ENCODE results near the gene KCNK5. TPM values are rescaled to one million over a fixed set of nuclear protein-coding genes. Genes with fewer than 3 reads are reported as not detected.

The KCNK5 gene
- total RNA-seq, 4 donors from 2014 or later: 6.2 to 9.2 (median 7.4) TPM

DNA sequence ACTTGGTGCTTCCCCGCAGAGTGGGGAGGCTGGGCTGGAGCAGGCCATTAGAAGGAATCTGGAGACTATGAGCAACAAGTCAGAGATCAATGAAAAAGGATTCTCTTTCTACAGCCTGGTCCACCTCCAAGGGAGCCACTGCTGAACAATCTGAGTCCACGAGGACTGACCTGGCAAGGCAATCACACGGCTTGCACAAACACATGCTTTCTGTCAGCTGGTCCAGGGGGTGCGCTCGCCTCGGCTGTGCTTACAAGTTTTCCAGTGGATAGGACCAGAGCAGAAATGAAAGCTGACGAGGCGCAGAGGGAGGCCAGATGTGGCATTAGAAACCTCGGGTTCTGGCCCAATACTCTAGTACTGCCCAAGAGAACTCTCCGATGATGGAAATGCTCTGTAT, 18.1 kb downstream of the KCNK5 start:
- no peak overlapping the region for H3K4me3 ChIP-seq
- no peaks in the 10 kb centered on the region for H3K36me3 ChIP-seq
- TF ChIP-seq POLR2AphosphoS5 (IDR thresholded peaks at IDR 0.05): no peak
- TF ChIP-seq POLR2A (IDR thresholded peaks at IDR 0.05; ENCODE audit: low read depth): no peak
- TF ChIP-seq, protein P1, sequence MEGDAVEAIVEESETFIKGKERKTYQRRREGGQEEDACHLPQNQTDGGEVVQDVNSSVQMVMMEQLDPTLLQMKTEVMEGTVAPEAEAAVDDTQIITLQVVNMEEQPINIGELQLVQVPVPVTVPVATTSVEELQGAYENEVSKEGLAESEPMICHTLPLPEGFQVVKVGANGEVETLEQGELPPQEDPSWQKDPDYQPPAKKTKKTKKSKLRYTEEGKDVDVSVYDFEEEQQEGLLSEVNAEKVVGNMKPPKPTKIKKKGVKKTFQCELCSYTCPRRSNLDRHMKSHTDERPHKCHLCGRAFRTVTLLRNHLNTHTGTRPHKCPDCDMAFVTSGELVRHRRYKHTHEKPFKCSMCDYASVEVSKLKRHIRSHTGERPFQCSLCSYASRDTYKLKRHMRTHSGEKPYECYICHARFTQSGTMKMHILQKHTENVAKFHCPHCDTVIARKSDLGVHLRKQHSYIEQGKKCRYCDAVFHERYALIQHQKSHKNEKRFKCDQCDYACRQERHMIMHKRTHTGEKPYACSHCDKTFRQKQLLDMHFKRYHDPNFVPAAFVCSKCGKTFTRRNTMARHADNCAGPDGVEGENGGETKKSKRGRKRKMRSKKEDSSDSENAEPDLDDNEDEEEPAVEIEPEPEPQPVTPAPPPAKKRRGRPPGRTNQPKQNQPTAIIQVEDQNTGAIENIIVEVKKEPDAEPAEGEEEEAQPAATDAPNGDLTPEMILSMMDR (IDR thresholded peaks at IDR 0.05): no peak
- TF ChIP-seq EP300 (IDR thresholded peaks at IDR 0.05): no peak
- H3K27me3 ChIP-seq: peaks cover 0 to 10% (median 0%) of the 10 kb centered on the region in 4 donors
- intact Hi-C loops (cut with DNase I): no loop called here
- no peak overlapping the region for H3K27ac ChIP-seq (replicated peaks in 1 of 4)
- DNase-seq (ENCODE audit: extremely low spot score): no peak
- H3K4me1 ChIP-seq: peaks cover 0 to 24% (median 0%) of the 10 kb centered on the region in 4 donors
- no peaks in the 10 kb centered on the region for H3K9me3 ChIP-seq
- 72% methylated on average over 10 of the region's 10 CpGs for WGBS

GRCh38 chr6:39210450-39210849, 18.8 kb downstream of the KCNK5 start:
- no peak for DNase-seq (ENCODE audit: extremely low spot score)
- peaks cover 0 to 24% (median 0%) of the 10 kb centered on the region in 4 donors for H3K4me1 ChIP-seq
- H3K36me3 ChIP-seq: no peaks in the 10 kb centered on the region
- WGBS: 85% methylated on average over 5 of the region's 5 CpGs
- peaks cover 0 to 10% (median 0%) of the 10 kb centered on the region in 4 donors for H3K27me3 ChIP-seq
- no peak overlapping the region for H3K4me3 ChIP-seq
- H3K9me3 ChIP-seq: no peaks in the 10 kb centered on the region
- no peak for TF ChIP-seq POLR2A (IDR thresholded peaks at IDR 0.05; ENCODE audit: low read depth)
- TF ChIP-seq, protein P1 (IDR thresholded peaks at IDR 0.05): no peak
- TF ChIP-seq POLR2AphosphoS5 (IDR thresholded peaks at IDR 0.05): no peak
- no peak for TF ChIP-seq EP300 (IDR thresholded peaks at IDR 0.05)
- intact Hi-C loops (cut with DNase I): no loop called here
- H3K27ac ChIP-seq (replicated peaks in 1 of 4): no peak overlapping the region

DNA sequence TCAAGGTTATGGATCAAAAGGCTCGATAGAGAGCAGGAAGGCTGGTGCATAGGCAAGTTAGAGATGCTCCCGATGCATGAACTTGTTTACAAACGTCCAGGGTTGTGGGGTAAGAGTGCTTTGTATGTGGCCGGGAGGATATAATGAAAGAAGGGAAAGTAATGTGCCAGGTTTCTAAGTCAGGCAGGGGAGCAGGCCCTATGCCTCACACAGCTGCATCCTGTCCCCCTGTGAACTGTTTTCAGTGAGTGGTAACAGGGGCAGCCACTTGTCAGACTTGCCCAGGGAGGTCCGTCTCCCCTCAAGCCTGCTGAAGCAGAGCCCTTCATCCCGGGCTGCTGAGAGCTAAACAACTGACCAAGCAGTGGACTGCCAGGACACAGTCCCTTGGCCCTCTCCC, 19.4 kb downstream of the KCNK5 start:
- Histone ChIP-seq H3K4me3 (no peak overlapping the region), H3K27ac (replicated peaks in 1 of 4) (no peak overlapping the region), H3K36me3 (no peaks in the 10 kb centered on the region), H3K4me1 (peaks cover 0 to 19% (median 0%) of the 10 kb centered on the region in 4 donors), H3K27me3 (peaks cover 0 to 10% (median 0%) of the 10 kb centered on the region in 4 donors), H3K9me3 (no peaks in the 10 kb centered on the region)
- 60% methylated on average over 6 of the region's 6 CpGs for WGBS
- no peak for DNase-seq (ENCODE audit: extremely low spot score)
- intact Hi-C loops (cut with DNase I): no loop called here
- TF ChIP-seq POLR2A (IDR thresholded peaks at IDR 0.05; ENCODE audit: low read depth) (no peak), EP300 (IDR thresholded peaks at IDR 0.05) (no peak), POLR2AphosphoS5 (IDR thresholded peaks at IDR 0.05) (no peak)
- TF ChIP-seq, protein P1 (IDR thresholded peaks at IDR 0.05): no peak

DNA sequence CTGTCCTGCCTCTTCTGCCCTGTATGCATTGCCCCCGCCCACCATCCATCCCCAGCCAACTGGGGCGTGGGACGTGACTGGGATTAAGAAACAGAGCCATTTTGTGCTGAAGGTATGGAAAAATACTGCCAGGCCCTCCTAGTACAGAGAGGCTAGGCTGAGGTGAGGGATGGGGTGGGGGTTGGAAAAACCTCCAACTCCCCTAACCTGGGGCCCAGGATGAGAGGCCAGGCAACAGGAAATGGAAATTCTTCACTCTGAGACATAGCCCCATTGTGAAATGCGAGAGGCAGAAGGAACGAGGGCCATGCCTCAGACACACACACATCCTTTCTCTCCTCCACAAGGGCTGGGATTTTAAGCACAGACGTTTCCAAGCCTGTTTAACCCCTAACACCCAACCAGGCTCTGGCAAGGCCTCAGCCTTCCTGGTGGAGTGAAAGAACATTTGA, 19.9 kb downstream of the KCNK5 start:
- Histone ChIP-seq H3K27me3 (peaks cover 0 to 7% (median 0%) of the 10 kb centered on the region in 4 donors), H3K27ac (replicated peaks in 1 of 4) (no peak overlapping the region), H3K36me3 (no peaks in the 10 kb centered on the region), H3K4me3 (no peak overlapping the region), H3K4me1 (peaks cover 0 to 21% (median 0%) of the 10 kb centered on the region in 4 donors), H3K9me3 (no peaks in the 10 kb centered on the region)
- no peak for DNase-seq (ENCODE audit: extremely low spot score)
- WGBS: 55% methylated on average over 6 of the region's 6 CpGs
- no peak for TF ChIP-seq POLR2A (IDR thresholded peaks at IDR 0.05; ENCODE audit: low read depth)
- intact Hi-C loops (cut with DNase I): no loop called here

GRCh38 chr6:39208223-39208739, 21.0 kb downstream of the KCNK5 start:
- Histone ChIP-seq H3K36me3 (no peaks in the 10 kb centered on the region), H3K4me1 (peaks cover 0 to 24% (median 0%) of the 10 kb centered on the region in 4 donors), H3K4me3 (no peak overlapping the region), H3K27ac (replicated peaks in 1 of 4) (no peak overlapping the region), H3K27me3 (peaks cover 0 to under 1% (median 0%) of the 10 kb centered on the region in 4 donors), H3K9me3 (no peaks in the 10 kb centered on the region)
- no peak for TF ChIP-seq POLR2A (IDR thresholded peaks at IDR 0.05; ENCODE audit: low read depth)
- no peak for TF ChIP-seq EP300 (IDR thresholded peaks at IDR 0.05)
- TF ChIP-seq, protein P1 (IDR thresholded peaks at IDR 0.05): no peak
- TF ChIP-seq POLR2AphosphoS5 (IDR thresholded peaks at IDR 0.05): no peak
- 44% methylated on average over 6 of the region's 6 CpGs for WGBS
- intact Hi-C loops (cut with DNase I): no loop called here
- DNase-seq (ENCODE audit: extremely low spot score): no peak
